MCF 10A (cell line): Measurements from ENCODE around the gene KCNH3. TPM values are rescaled to one million over a fixed set of nuclear protein-coding genes. Genes with fewer than 3 reads are reported as not detected.

Experiments used
- BruUV-seq: library from RNA; stranded (reverse); fragments of 400-500 nt; replicated peaks from 2 replicates; lab custom pipeline; 2021; lab: Mats Ljungman, UMichigan
- CTCF ChIA-PET: fragments of 300-600 bp; sonication (Branson Sonifier 250); formaldehyde crosslinking; extraction: SDS; loops from one replicate; lab custom pipeline; 2021; ENCODE audit warnings: antibody characterized with exemption, inconsistent platforms; lab: Yijun Ruan, JAX
- POLR2A ChIA-PET: fragments of 300-600, 350-650 bp; sonication (Branson Sonifier 250); formaldehyde crosslinking; extraction: SDS; loops from one replicate; lab custom pipeline; 2020; ENCODE audit warnings: antibody characterized with exemption, inconsistent platforms; lab: Yijun Ruan, JAX
- DNase-seq: peaks from one replicate; pipeline ENCODE4 v3.0.0-alpha.2; 2018; ENCODE audit not compliant: unreplicated experiment
- H3K27ac Mint-ChIP-seq: one replicate; pipeline ENCODE4 v1.8.0; 2022; ENCODE audit warnings: mild to moderate bottlenecking, low read depth, mixed read lengths; ENCODE audit not compliant: unreplicated experiment
- H3K27me3 Mint-ChIP-seq: one replicate; pipeline ENCODE4 v1.8.0; 2022; ENCODE audit warnings: mixed read lengths; ENCODE audit not compliant: insufficient read depth, unreplicated experiment
- H3K36me3 Mint-ChIP-seq: one replicate; pipeline ENCODE4 v1.8.0; 2022; ENCODE audit warnings: mild to moderate bottlenecking, moderate library complexity, mixed read lengths; ENCODE audit not compliant: insufficient read depth, unreplicated experiment
- H3K4me1 Mint-ChIP-seq: one replicate; pipeline ENCODE4 v1.8.0; 2022; ENCODE audit warnings: mixed read lengths; ENCODE audit not compliant: insufficient read depth, unreplicated experiment
- H3K4me3 Mint-ChIP-seq: one replicate; pipeline ENCODE4 v1.8.0; 2022; ENCODE audit warnings: mild to moderate bottlenecking, moderate library complexity, mixed read lengths; ENCODE audit not compliant: unreplicated experiment
- H3K9me3 Mint-ChIP-seq: one replicate; pipeline ENCODE4 v1.8.0; 2022; ENCODE audit warnings: mixed read lengths; ENCODE audit not compliant: unreplicated experiment
- CTCF ChIP-seq: fragments of 200-600 bp; IDR thresholded peaks from one replicate; pipeline ENCODE4 v1.8.0; 2022; ENCODE audit warnings: antibody characterized with exemption, mild to moderate bottlenecking; ENCODE audit not compliant: unreplicated experiment
- intact Hi-C: fragments of 100-400 bp; cut with micrococcal nuclease; formaldehyde crosslinking; loops from 2 replicates; pipeline ENCODE4 v1.14.1; 2022
- total RNA-seq: library from RNA; stranded (reverse); gene quantifications from 2 replicates; pipeline ENCODE4 v1.2.3, GENCODE V29; 2022

KCNH3 gene
- total RNA-seq, 1 experiment from 2014 or later = not detected

- ChIA-PET CTCF (interaction anchor here (0.6 to 2.4 kb wide), 4 partner anchors 9 to 200 kb away, joined by 3 to 9 read pairs (median 4); no protein-coding TSS in a partner anchor), POLR2A (no interaction called here)
- no peak for TF ChIP-seq CTCF
- Mint-ChIP-seq H3K27me3 (no peaks in the 10 kb centered on the region), H3K4me1 (no peaks in the 10 kb centered on the region), H3K27ac (no peak overlapping the region), H3K9me3 (no peaks in the 10 kb centered on the region), H3K4me3 (no peak overlapping the region), H3K36me3 (peaks cover 58% of the 10 kb centered on the region)
- no peak for DNase-seq
- BruUV-seq = no TSS peak
- intact Hi-C loops = no loop called here
Measured at GRCh38 chr12:49562233-49562632, 23.4 kb downstream of the KCNH3 start.

GRCh38 chr12:49562831-49563230, 24.0 kb downstream of the KCNH3 start:
- no peaks in the 10 kb centered on the region for H3K4me1 Mint-ChIP-seq
- H3K4me3 Mint-ChIP-seq = no peak overlapping the region
- no peaks in the 10 kb centered on the region for H3K9me3 Mint-ChIP-seq
- DNase-seq = no peak
- ChIA-PET CTCF (interaction anchor here (0.8 to 2.4 kb wide), 5 partner anchors 9 to 304 kb away, joined by 3 to 9 read pairs (median 4); no protein-coding TSS in a partner anchor), POLR2A (no interaction called here)
- intact Hi-C loops = no loop called here
- BruUV-seq = no TSS peak
- TF ChIP-seq CTCF = no peak
- H3K36me3 Mint-ChIP-seq = peaks cover 58% of the 10 kb centered on the region
- no peaks in the 10 kb centered on the region for H3K27me3 Mint-ChIP-seq
- H3K27ac Mint-ChIP-seq = no peak overlapping the region

- Mint-ChIP-seq H3K4me3 (no peak overlapping the region), H3K4me1 (no peaks in the 10 kb centered on the region), H3K27me3 (no peaks in the 10 kb centered on the region), H3K27ac (no peak overlapping the region), H3K9me3 (no peaks in the 10 kb centered on the region), H3K36me3 (peaks cover 49% of the 10 kb centered on the region)
- BruUV-seq = no TSS peak
- DNase-seq = no peak
- intact Hi-C loops = no loop called here
- ChIA-PET CTCF (interaction anchor here (0.5 to 2.4 kb wide), 6 partner anchors 10 to 824 kb away, joined by 3 to 9 read pairs (median 6); partner anchors contain the start of gene TROAP), POLR2A (no interaction called here)
- TF ChIP-seq CTCF = no peak
Measured at GRCh38 chr12:49563951-49564685, 25.3 kb downstream of the KCNH3 start.

- BruUV-seq = no TSS peak
Measured at GRCh38 chr12:49564686-49565405, 26.0 kb downstream of the KCNH3 start.

More at GRCh38 chr12:49564686-49565405, 26.0 kb downstream of the KCNH3 start:
- intact Hi-C loops = loop anchor here (5.0 kb wide), 1 partner anchor 208 kb away; no protein-coding TSS in a partner anchor
- ChIA-PET POLR2A (no interaction called here), CTCF (interaction anchor here (0.5 to 2.3 kb wide), 5 partner anchors 11 to 824 kb away, joined by 3 to 8 read pairs (median 6); partner anchors contain the start of gene TROAP)
- Mint-ChIP-seq H3K9me3 (no peaks in the 10 kb centered on the region), H3K4me1 (no peaks in the 10 kb centered on the region), H3K27ac (no peak overlapping the region), H3K27me3 (no peaks in the 10 kb centered on the region), H3K36me3 (peaks cover 43% of the 10 kb centered on the region), H3K4me3 (no peak overlapping the region)
- DNase-seq = no peak
- TF ChIP-seq CTCF = no peak
